ENCODE measurements around the gene SLC39A9.

Gene SLC39A9

GRCh38 chr14:69428289-69428998, 30.0 kb downstream of the SLC39A9 start:
- Mint-ChIP-seq H3K9me3 (ENCODE audit: low read depth) (no peaks in the 10 kb centered on the region), H3K4me1 (ENCODE audit: low read depth) (peaks cover 10% of the 10 kb centered on the region), H3K27ac (no peak overlapping the region), H3K27me3 (no peaks in the 10 kb centered on the region), H3K4me3 (no peak overlapping the region), H3K36me3 (peaks cover 38% of the 10 kb centered on the region)

DNA sequence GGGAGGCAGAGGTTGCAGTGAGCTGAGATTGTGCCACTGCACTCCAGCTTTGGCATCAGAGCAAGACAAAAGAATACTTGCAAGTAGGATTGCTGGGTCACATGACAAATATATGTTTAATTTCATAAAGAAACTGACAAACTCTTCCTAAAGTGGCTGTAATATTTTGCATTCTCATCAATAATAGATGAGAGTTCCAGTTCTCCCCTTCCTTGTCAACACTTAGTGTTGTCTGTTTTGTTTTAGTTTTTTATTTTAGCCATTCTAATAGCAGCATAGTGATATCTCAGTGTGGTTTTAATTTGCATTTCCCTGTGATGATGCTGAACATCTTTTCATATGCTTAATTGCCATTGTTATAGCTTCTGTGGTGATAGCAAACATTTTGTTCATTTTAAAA, 31.2 kb downstream of the SLC39A9 start:
- Mint-ChIP-seq H3K36me3 (peaks cover 34% of the 10 kb centered on the region), H3K4me1 (ENCODE audit: low read depth) (peaks cover 10% of the 10 kb centered on the region), H3K4me3 (no peak overlapping the region), H3K27me3 (no peaks in the 10 kb centered on the region), H3K27ac (no peak overlapping the region), H3K9me3 (ENCODE audit: low read depth) (no peaks in the 10 kb centered on the region)

DNA sequence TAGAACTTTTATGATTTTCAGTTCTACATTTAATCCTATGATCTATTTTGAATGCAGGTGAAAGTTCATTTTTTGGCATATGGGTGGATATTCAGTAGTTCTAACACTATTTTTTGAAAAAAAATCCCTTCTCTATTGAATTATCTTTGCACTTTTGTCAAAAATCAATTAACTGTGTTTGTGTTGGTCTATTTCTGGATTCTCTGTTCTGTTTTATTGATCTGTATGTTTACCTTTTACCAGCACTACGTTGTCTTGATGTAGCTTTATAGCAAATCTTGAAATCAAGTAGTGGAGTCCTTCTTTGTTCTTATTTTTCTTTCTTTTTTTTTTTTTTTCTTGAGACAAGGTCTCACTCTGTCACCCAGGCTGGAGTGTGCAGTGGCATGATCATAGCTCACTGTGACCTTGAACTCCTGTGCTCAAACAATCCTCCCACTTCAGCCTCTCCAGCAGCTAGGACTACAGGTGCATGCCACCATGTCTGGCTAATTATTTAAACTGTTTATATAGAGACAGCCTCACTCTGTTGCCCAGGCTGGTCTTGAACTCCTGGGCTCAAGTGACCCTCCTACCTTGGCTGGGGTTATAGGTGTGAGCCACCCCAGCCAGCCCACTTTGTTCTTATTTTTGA, 31.9 kb downstream of the SLC39A9 start:
- Mint-ChIP-seq H3K27me3 (no peaks in the 10 kb centered on the region), H3K4me3 (no peak overlapping the region), H3K4me1 (ENCODE audit: low read depth) (peaks cover 17% of the 10 kb centered on the region), H3K36me3 (peaks cover 32% of the 10 kb centered on the region), H3K9me3 (ENCODE audit: low read depth) (no peaks in the 10 kb centered on the region), H3K27ac (no peak overlapping the region)

GRCh38 chr14:69432364-69432763, 33.9 kb downstream of the SLC39A9 start:
- H3K4me3 Mint-ChIP-seq: no peak overlapping the region
- no peaks in the 10 kb centered on the region for H3K9me3 Mint-ChIP-seq (ENCODE audit: low read depth)
- H3K27me3 Mint-ChIP-seq: no peaks in the 10 kb centered on the region
- peaks cover 30% of the 10 kb centered on the region for H3K36me3 Mint-ChIP-seq
- H3K27ac Mint-ChIP-seq: no peak overlapping the region
- H3K4me1 Mint-ChIP-seq (ENCODE audit: low read depth): peaks cover 19% of the 10 kb centered on the region

DNA sequence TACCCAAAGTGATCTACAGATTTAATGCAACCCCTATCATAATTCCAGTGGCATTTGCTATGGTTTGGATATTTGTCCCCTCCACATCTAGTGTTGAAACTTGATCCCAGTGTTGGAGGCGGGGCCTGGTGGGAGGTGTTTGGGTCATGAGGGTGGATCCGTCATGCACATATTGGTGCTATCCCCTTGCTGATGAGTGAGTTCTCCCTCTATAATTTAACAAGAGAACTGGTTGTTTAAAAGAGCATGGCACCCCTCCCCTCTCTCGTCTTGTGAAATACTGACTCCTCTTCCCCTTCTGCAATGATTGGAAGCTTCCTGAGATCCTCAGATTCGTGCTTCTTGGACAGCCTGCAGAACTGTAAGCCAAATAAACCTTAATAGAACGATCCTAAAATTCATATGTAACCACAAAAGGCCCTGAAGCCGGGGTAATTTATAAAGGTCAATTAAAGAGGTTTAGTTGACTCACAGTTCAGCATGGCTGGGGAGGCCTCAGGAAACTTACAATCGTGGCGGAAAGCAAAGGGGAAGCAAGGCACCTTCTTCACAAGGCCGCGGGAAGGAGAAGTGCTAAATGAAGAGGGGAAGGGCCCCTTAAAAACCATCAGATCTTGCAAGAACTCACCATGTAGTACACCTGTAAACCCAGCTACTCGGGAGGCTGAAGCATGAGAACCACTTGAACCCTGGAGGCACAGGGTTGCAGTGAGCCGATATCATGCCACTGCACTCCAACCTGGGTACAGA, 41.2 kb downstream of the SLC39A9 start:
- peaks cover 20% of the 10 kb centered on the region for H3K36me3 Mint-ChIP-seq

GRCh38 chr14:69441948-69442347, 43.5 kb downstream of the SLC39A9 start:
- no peaks in the 10 kb centered on the region for H3K27me3 Mint-ChIP-seq

More for the DNA sequence above, 41.2 kb downstream of the SLC39A9 start:
- H3K4me3 Mint-ChIP-seq: no peak overlapping the region
- peaks cover 16% of the 10 kb centered on the region for H3K4me1 Mint-ChIP-seq (ENCODE audit: low read depth)
- H3K9me3 Mint-ChIP-seq (ENCODE audit: low read depth): no peaks in the 10 kb centered on the region
- no peak overlapping the region for H3K27ac Mint-ChIP-seq
- H3K27me3 Mint-ChIP-seq: no peaks in the 10 kb centered on the region

DNA sequence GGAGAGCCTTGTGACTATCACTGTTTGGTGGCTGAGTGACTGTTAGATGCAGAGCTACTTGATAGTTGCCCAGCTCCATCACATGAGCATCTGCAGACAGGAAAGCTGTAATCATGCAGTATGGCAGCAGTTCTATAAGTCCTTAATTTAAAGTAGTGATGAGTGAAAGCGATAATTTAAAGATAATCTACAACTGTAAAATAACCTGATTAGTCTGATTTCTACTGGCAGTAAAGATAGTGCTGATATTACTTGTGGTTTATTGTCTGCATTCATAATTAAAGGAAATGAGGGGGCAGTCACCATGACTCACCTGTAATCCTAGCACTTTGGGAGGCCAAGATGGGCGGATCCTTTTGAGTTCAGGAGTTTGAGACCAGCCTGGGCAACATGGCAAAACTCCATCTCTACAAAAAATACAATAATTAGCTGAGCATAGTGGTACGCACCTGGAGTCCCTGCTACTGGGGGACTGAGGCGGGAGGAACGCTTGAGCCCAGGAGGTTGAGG, 44.9 kb downstream of the SLC39A9 start:
- no peaks in the 10 kb centered on the region for H3K9me3 Mint-ChIP-seq (ENCODE audit: low read depth)
- no peak overlapping the region for H3K27ac Mint-ChIP-seq
- H3K4me3 Mint-ChIP-seq: no peak overlapping the region
- H3K4me1 Mint-ChIP-seq (ENCODE audit: low read depth): peaks cover 7% of the 10 kb centered on the region
- peaks cover 18% of the 10 kb centered on the region for H3K36me3 Mint-ChIP-seq
- no peaks in the 10 kb centered on the region for H3K27me3 Mint-ChIP-seq

More at GRCh38 chr14:69441948-69442347, 43.5 kb downstream of the SLC39A9 start:
- Mint-ChIP-seq H3K4me3 (peak overlapping the region; percentile 30), H3K9me3 (ENCODE audit: low read depth) (no peaks in the 10 kb centered on the region), H3K36me3 (peaks cover 18% of the 10 kb centered on the region), H3K27ac (no peak overlapping the region), H3K4me1 (ENCODE audit: low read depth) (peaks cover 7% of the 10 kb centered on the region)

DNA sequence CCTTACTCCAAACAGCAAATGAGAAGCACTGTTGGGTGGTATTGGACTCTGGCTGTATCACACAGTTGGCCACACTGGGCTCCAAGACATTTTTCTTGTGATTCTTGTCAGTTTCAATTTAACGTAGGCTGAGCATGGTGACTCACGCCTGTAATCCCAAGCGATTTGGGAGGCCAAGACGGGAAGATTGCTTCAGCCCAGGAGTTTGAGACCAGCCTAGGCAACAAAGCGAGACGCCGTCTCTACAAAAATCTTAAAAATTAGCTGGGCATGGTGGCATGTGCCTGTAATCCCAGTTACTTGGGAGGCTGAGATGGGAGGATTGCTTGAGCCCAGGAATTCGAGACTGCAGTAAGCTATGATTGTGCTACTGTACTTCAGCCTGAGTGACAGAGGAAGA, 50.7 kb downstream of the SLC39A9 start:
- Mint-ChIP-seq H3K4me1 (ENCODE audit: low read depth) (no peaks in the 10 kb centered on the region), H3K27me3 (no peaks in the 10 kb centered on the region), H3K9me3 (ENCODE audit: low read depth) (no peaks in the 10 kb centered on the region), H3K27ac (no peak overlapping the region), H3K4me3 (no peak overlapping the region), H3K36me3 (peaks cover 5% of the 10 kb centered on the region)

GRCh38 chr14:69451941-69452340, 53.4 kb downstream of the SLC39A9 start:
- H3K9me3 Mint-ChIP-seq (ENCODE audit: low read depth): no peaks in the 10 kb centered on the region
- H3K4me3 Mint-ChIP-seq: no peak overlapping the region
- H3K27me3 Mint-ChIP-seq: no peaks in the 10 kb centered on the region
- no peak overlapping the region for H3K27ac Mint-ChIP-seq
- no peaks in the 10 kb centered on the region for H3K36me3 Mint-ChIP-seq
- no peaks in the 10 kb centered on the region for H3K4me1 Mint-ChIP-seq (ENCODE audit: low read depth)

GRCh38 chr14:69458350-69458749, 59.9 kb downstream of the SLC39A9 start:
- Mint-ChIP-seq H3K27me3 (no peaks in the 10 kb centered on the region), H3K4me1 (ENCODE audit: low read depth) (no peaks in the 10 kb centered on the region), H3K36me3 (peaks cover 9% of the 10 kb centered on the region), H3K27ac (no peak overlapping the region), H3K4me3 (no peak overlapping the region), H3K9me3 (ENCODE audit: low read depth) (no peaks in the 10 kb centered on the region)

DNA sequence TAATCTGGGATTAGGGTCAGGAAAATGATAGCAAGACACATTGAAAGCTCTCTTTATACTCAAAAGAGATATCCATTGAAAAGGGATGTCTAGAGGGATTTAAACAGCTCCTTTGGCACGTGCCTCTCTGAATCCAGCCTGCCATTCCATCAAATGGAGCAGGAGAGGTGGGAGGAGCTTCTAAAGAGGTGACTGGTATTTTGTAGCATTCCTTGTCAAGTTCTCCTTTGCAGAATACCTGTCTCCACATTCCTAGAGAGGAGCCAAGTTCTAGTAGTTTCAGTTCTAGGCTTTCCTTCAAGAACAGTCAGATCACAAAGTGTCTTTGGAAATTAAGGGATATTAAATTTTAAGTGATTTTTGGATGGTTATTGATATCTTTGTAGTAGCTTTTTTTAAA, 60.6 kb downstream of the SLC39A9 start:
- H3K4me1 Mint-ChIP-seq (ENCODE audit: low read depth): no peaks in the 10 kb centered on the region
- H3K9me3 Mint-ChIP-seq (ENCODE audit: low read depth): no peaks in the 10 kb centered on the region
- H3K27ac Mint-ChIP-seq: no peak overlapping the region

GRCh38 chr14:69460093-69460701, 61.7 kb downstream of the SLC39A9 start:
- Mint-ChIP-seq H3K9me3 (ENCODE audit: low read depth) (no peaks in the 10 kb centered on the region), H3K27ac (no peak overlapping the region), H3K4me3 (no peak overlapping the region), H3K27me3 (no peaks in the 10 kb centered on the region), H3K4me1 (ENCODE audit: low read depth) (no peaks in the 10 kb centered on the region), H3K36me3 (peaks cover 9% of the 10 kb centered on the region)

More for the DNA sequence above, 60.6 kb downstream of the SLC39A9 start:
- H3K4me3 Mint-ChIP-seq: no peak overlapping the region
- H3K36me3 Mint-ChIP-seq: peaks cover 9% of the 10 kb centered on the region
- no peaks in the 10 kb centered on the region for H3K27me3 Mint-ChIP-seq

- H3K27me3 Mint-ChIP-seq: no peaks in the 10 kb centered on the region
- H3K36me3 Mint-ChIP-seq: peaks cover 7% of the 10 kb centered on the region
- no peak overlapping the region for H3K4me3 Mint-ChIP-seq
- H3K4me1 Mint-ChIP-seq (ENCODE audit: low read depth): no peaks in the 10 kb centered on the region
- H3K9me3 Mint-ChIP-seq (ENCODE audit: low read depth): no peaks in the 10 kb centered on the region
- H3K27ac Mint-ChIP-seq: no peak overlapping the region
Measured at GRCh38 chr14:69464379-69464778, 65.9 kb downstream of the SLC39A9 start.

- no peaks in the 10 kb centered on the region for H3K4me1 Mint-ChIP-seq (ENCODE audit: low read depth)
- no peaks in the 10 kb centered on the region for H3K27me3 Mint-ChIP-seq
- H3K27ac Mint-ChIP-seq: no peak overlapping the region
- H3K9me3 Mint-ChIP-seq (ENCODE audit: low read depth): no peaks in the 10 kb centered on the region
- no peak overlapping the region for H3K4me3 Mint-ChIP-seq
- peaks cover 7% of the 10 kb centered on the region for H3K36me3 Mint-ChIP-seq
Measured at GRCh38 chr14:69464829-69465228, 66.3 kb downstream of the SLC39A9 start.

- H3K9me3 Mint-ChIP-seq (ENCODE audit: low read depth): no peaks in the 10 kb centered on the region
- no peak overlapping the region for H3K27ac Mint-ChIP-seq
- no peak overlapping the region for H3K4me3 Mint-ChIP-seq
- H3K36me3 Mint-ChIP-seq: peaks cover 6% of the 10 kb centered on the region
- no peaks in the 10 kb centered on the region for H3K27me3 Mint-ChIP-seq
- no peaks in the 10 kb centered on the region for H3K4me1 Mint-ChIP-seq (ENCODE audit: low read depth)
Measured at GRCh38 chr14:69468949-69469348, 70.5 kb downstream of the SLC39A9 start.

All from activated naive CD8-positive, alpha-beta T cell (primary cell).